ENCODE measurements around the gene RPS21. TPM values are rescaled to one million over a fixed set of nuclear protein-coding genes. Genes with fewer than 3 reads are reported as not detected.

RPS21 gene
- total and polyA plus RNA-seq, 2 of the 13 experiments (the other 11 are each of a cell fraction or from before 2014, with no cell fraction given), result 2,647 to 11,063 TPM

DNA sequence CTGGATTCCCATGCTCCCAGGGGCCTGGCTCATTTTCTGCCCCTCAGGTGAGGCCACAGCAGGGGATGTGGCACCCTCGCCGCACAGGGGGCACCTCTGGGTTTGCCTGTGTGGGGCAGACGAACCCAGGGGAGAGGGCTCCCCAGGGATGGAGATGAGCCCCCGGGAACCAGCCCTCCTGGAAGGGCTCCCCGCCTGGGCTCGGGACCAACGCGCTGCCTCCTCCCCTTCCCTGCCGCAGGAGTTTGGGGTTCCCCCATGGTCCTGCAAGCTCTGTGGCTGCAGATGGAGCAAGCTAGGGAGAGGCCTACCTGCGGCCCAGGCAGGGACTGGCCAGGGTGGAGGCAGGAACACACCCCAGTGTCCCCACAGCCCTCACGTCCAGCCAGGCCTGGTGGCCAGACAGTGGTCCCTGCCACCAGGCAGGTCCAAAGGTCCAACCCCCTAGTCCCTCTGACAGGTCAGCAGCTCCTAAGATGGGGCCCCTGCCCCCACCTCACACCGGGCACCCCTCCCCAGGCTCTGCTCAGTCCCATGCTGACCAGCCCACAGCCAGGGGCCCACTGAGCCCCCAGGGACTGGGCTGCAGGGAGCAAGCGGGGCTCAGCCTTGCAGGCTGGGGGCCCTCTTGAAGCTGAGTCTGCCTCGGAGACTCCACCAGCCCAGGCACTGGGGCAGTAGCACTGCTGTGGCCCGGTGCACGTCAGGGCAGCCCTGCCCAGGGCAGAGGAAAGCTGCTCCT lies 33.4 kb upstream of the RPS21 start (continued):
- TF ChIP-seq HDAC1 (CRISPR knock-in tag; IDR thresholded peaks at IDR 0.05) (0 out of 2 replicates have a peak, but pooled peaks have one; percentile 25), DNMT1 (CRISPR knock-in tag; IDR thresholded peaks at IDR 0.05) (peak; percentile 94), HDAC2 (CRISPR knock-in tag; IDR thresholded peaks at IDR 0.05) (peak; percentile 51; the same call in 1 of the 2 replicates), SPEN (CRISPR knock-in tag; IDR thresholded peaks at IDR 0.05; ENCODE audit: low read depth) (0 out of 2 replicates have a peak, but pooled peaks have one; percentile 33), ZFX (CRISPR knock-in tag; IDR thresholded peaks at IDR 0.05; ENCODE audit: low read depth) (peak; percentile 78), ZSCAN29 (CRISPR knock-in tag; conservative IDR thresholded peaks at IDR 0.05) (no peak), MTA1 (CRISPR knock-in tag; IDR thresholded peaks at IDR 0.05; ENCODE audit: borderline replicate concordance) (peak; percentile 75; the same call in 1 of the 2 replicates), ZBTB10 (CRISPR knock-in tag; IDR thresholded peaks at IDR 0.05; ENCODE audit: borderline replicate concordance) (peak; percentile 91), TAF1 (CRISPR knock-in tag; IDR thresholded peaks at IDR 0.05) (peak; percentile 14; the same call in 1 of the 2 replicates), CHCHD3 (CRISPR knock-in tag; IDR thresholded peaks at IDR 0.05) (0 out of 2 replicates have a peak, but pooled peaks have one; percentile 34), ZNF720 (CRISPR knock-in tag; IDR thresholded peaks at IDR 0.05) (0 out of 2 replicates have a peak, but pooled peaks have one; percentile 28), GABPB1 (CRISPR knock-in tag; IDR thresholded peaks at IDR 0.05) (peak; percentile 43; the same call in 1 of the 2 replicates), ZSCAN25 (CRISPR knock-in tag; IDR thresholded peaks at IDR 0.05) (peak; percentile 87)
- TF ChIP-seq, protein P1, sequence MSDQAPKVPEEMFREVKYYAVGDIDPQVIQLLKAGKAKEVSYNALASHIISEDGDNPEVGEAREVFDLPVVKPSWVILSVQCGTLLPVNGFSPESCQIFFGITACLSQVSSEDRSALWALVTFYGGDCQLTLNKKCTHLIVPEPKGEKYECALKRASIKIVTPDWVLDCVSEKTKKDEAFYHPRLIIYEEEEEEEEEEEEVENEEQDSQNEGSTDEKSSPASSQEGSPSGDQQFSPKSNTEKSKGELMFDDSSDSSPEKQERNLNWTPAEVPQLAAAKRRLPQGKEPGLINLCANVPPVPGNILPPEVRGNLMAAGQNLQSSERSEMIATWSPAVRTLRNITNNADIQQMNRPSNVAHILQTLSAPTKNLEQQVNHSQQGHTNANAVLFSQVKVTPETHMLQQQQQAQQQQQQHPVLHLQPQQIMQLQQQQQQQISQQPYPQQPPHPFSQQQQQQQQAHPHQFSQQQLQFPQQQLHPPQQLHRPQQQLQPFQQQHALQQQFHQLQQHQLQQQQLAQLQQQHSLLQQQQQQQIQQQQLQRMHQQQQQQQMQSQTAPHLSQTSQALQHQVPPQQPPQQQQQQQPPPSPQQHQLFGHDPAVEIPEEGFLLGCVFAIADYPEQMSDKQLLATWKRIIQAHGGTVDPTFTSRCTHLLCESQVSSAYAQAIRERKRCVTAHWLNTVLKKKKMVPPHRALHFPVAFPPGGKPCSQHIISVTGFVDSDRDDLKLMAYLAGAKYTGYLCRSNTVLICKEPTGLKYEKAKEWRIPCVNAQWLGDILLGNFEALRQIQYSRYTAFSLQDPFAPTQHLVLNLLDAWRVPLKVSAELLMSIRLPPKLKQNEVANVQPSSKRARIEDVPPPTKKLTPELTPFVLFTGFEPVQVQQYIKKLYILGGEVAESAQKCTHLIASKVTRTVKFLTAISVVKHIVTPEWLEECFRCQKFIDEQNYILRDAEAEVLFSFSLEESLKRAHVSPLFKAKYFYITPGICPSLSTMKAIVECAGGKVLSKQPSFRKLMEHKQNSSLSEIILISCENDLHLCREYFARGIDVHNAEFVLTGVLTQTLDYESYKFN (CRISPR knock-in tag; conservative IDR thresholded peaks at IDR 0.05), result peak; percentile 77
- TF ChIP-seq, protein P2, sequence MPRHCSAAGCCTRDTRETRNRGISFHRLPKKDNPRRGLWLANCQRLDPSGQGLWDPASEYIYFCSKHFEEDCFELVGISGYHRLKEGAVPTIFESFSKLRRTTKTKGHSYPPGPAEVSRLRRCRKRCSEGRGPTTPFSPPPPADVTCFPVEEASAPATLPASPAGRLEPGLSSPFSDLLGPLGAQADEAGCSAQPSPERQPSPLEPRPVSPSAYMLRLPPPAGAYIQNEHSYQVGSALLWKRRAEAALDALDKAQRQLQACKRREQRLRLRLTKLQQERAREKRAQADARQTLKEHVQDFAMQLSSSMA (CRISPR knock-in tag; IDR thresholded peaks at IDR 0.05), result no peak
- TF ChIP-seq, protein P3, sequence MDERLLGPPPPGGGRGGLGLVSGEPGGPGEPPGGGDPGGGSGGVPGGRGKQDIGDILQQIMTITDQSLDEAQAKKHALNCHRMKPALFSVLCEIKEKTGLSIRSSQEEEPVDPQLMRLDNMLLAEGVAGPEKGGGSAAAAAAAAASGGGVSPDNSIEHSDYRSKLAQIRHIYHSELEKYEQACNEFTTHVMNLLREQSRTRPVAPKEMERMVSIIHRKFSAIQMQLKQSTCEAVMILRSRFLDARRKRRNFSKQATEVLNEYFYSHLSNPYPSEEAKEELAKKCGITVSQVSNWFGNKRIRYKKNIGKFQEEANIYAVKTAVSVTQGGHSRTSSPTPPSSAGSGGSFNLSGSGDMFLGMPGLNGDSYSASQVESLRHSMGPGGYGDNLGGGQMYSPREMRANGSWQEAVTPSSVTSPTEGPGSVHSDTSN (CRISPR knock-in tag; IDR thresholded peaks at IDR 0.05), result no peak
- TF ChIP-seq, protein P4, sequence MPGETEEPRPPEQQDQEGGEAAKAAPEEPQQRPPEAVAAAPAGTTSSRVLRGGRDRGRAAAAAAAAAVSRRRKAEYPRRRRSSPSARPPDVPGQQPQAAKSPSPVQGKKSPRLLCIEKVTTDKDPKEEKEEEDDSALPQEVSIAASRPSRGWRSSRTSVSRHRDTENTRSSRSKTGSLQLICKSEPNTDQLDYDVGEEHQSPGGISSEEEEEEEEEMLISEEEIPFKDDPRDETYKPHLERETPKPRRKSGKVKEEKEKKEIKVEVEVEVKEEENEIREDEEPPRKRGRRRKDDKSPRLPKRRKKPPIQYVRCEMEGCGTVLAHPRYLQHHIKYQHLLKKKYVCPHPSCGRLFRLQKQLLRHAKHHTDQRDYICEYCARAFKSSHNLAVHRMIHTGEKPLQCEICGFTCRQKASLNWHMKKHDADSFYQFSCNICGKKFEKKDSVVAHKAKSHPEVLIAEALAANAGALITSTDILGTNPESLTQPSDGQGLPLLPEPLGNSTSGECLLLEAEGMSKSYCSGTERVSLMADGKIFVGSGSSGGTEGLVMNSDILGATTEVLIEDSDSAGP (CRISPR knock-in tag; IDR thresholded peaks at IDR 0.05; ENCODE audit: borderline replicate concordance), result peak; percentile 73; the same call in 1 of the 2 replicates
- TF ChIP-seq, protein P5, sequence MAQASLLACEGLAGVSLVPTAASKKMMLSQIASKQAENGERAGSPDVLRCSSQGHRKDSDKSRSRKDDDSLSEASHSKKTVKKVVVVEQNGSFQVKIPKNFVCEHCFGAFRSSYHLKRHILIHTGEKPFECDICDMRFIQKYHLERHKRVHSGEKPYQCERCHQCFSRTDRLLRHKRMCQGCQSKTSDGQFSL (CRISPR knock-in tag; IDR thresholded peaks at IDR 0.05), result 0 out of 2 replicates have a peak, but pooled peaks have one; percentile 1

Measured in HepG2 (cell line).